ENCODE data around the gene TXNRD2. TPM values are rescaled to one million over a fixed set of nuclear protein-coding genes. Genes with fewer than 3 reads are reported as not detected.

The TXNRD2 gene
- total RNA-seq, 1 experiment from 2014 or later = 22.9 TPM

DNA sequence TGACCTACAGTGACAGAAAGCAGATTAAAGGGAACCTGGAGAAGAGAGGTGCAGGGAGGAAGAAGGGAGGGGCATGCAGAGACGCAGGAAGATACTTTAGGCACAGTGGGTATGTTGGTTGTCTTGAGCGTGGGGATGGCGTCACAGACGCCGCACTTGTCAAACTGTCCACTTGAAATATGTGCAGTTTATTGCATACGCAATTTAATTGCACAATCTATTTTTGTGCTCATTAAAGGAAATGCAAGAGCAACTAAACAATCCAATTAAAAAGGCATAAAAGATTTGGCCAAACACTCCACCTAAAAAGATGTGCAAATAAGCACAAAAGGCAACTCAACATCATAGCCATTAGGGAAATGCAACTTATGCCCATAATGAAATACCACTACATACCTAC is 103.7 kb downstream of the TXNRD2 start:
- H3K27me3 ChIP-seq (ENCODE audit: insufficient read depth, low read length) = no peaks in the 10 kb centered on the region
- H3K27ac Mint-ChIP-seq = no peak overlapping the region
- H3K36me3 Mint-ChIP-seq (ENCODE audit: insufficient read depth in 1 of 3, low read depth in 3 of 3) = no peaks in the 10 kb centered on the region
- no peak overlapping the region for H2BK20ac ChIP-seq (ENCODE audit: low read depth, low read length, poor library complexity, severe bottlenecking)
- no peak overlapping the region for H2BK5ac ChIP-seq (ENCODE audit: insufficient read length, low read length)
- no peak overlapping the region for H2AK5ac ChIP-seq (ENCODE audit: insufficient read length, low read length)
- no peaks in the 10 kb centered on the region for H3K4me1 Mint-ChIP-seq
- no peak overlapping the region for H3K56ac ChIP-seq (ENCODE audit: insufficient read length, low read depth, low read length)
- no peak overlapping the region for H3K18ac ChIP-seq (ENCODE audit: insufficient read length, low read depth, low read length)
- no peak overlapping the region for H3K14ac ChIP-seq (ENCODE audit: insufficient read depth, low read length)
- no CpG with 5 or more reads among the region's 6 CpGs for WGBS (ENCODE audit: extremely low coverage, insufficient read length, low lambda C conversion rate)
- H3K4ac ChIP-seq (ENCODE audit: low read depth, low read length) = no peak overlapping the region
- no peak overlapping the region for H3K4me2 ChIP-seq (ENCODE audit: insufficient read depth, insufficient read length, low read length)
- no peaks in the 10 kb centered on the region for H4K20me1 ChIP-seq (ENCODE audit: control insufficient read depth, insufficient read depth, insufficient read length)
- no peak overlapping the region for H2BK12ac ChIP-seq (ENCODE audit: insufficient read length, low read depth, low read length)
- H3K9ac ChIP-seq (ENCODE audit: extremely low read depth, insufficient read length, low read length) = no peak overlapping the region
- no peaks in the 10 kb centered on the region for H3K23me2 ChIP-seq (ENCODE audit: insufficient read length, low read depth, low read length, poor library complexity, severe bottlenecking)
- no peaks in the 10 kb centered on the region for H3K27me3 Mint-ChIP-seq (ENCODE audit: low read depth)
- H3K4me3 Mint-ChIP-seq = no peak overlapping the region
- H2AFZ ChIP-seq (ENCODE audit: low read length) = no peak overlapping the region
- H4K91ac ChIP-seq (ENCODE audit: insufficient read length, low read depth, low read length) = no peak overlapping the region
- H3K79me2 ChIP-seq (ENCODE audit: insufficient read depth, low read length) = no peaks in the 10 kb centered on the region
- no peak overlapping the region for H2BK15ac ChIP-seq (ENCODE audit: low read depth, low read length)
- H3K4me1 ChIP-seq (ENCODE audit: insufficient read depth, low read length) = no peaks in the 10 kb centered on the region
- no peaks in the 10 kb centered on the region for H3K79me1 ChIP-seq (ENCODE audit: insufficient read depth, low read depth, low read length, poor library complexity, severe bottlenecking)
- TF ChIP-seq, protein P1, sequence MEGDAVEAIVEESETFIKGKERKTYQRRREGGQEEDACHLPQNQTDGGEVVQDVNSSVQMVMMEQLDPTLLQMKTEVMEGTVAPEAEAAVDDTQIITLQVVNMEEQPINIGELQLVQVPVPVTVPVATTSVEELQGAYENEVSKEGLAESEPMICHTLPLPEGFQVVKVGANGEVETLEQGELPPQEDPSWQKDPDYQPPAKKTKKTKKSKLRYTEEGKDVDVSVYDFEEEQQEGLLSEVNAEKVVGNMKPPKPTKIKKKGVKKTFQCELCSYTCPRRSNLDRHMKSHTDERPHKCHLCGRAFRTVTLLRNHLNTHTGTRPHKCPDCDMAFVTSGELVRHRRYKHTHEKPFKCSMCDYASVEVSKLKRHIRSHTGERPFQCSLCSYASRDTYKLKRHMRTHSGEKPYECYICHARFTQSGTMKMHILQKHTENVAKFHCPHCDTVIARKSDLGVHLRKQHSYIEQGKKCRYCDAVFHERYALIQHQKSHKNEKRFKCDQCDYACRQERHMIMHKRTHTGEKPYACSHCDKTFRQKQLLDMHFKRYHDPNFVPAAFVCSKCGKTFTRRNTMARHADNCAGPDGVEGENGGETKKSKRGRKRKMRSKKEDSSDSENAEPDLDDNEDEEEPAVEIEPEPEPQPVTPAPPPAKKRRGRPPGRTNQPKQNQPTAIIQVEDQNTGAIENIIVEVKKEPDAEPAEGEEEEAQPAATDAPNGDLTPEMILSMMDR (conservative IDR thresholded peaks at IDR 0.05) = no peak
- H3K9me3 Mint-ChIP-seq = no peaks in the 10 kb centered on the region
- no peak for DNase-seq
- no peak overlapping the region for H2BK120ac ChIP-seq (ENCODE audit: low read depth, low read length, poor library complexity, severe bottlenecking)
- H3T11ph ChIP-seq (ENCODE audit: low read length) = no peak overlapping the region
- no peaks in the 10 kb centered on the region for H3K9me3 ChIP-seq (ENCODE audit: control insufficient read depth, low read depth, low read length)
- H4K8ac ChIP-seq (replicated peaks; ENCODE audit: insufficient read length, low read depth, low read length) = no peak overlapping the region
- no peak overlapping the region for H4K5ac ChIP-seq (ENCODE audit: insufficient read length, low read depth, low read length)
- no peak overlapping the region for H3K23ac ChIP-seq (ENCODE audit: insufficient read length, low read depth, low read length)
- no peak overlapping the region for H3K27ac ChIP-seq (ENCODE audit: insufficient read length, low read depth, low read length)
